ENCODE measurements around the gene SPRR2B. TPM values are rescaled to one million over a fixed set of nuclear protein-coding genes. Genes with fewer than 3 reads are reported as not detected.

Gene SPRR2B
- total and polyA plus RNA-seq, 2 experiments from 2014 or later, result not detected

- no peaks in the 10 kb centered on the region for H3K79me2 ChIP-seq
- no peak overlapping the region for H2AFZ ChIP-seq
- H4K20me1 ChIP-seq (ENCODE audit: insufficient read depth, poor library complexity, severe bottlenecking), result no peaks in the 10 kb centered on the region
- H3K4me2 ChIP-seq, result no peak overlapping the region
- no peaks in the 10 kb centered on the region for H3K36me3 ChIP-seq (replicated peaks; ENCODE audit: insufficient read depth, low read depth)
- no peak overlapping the region for H3K27ac ChIP-seq
- 58% methylated on average over 5 of the region's 5 CpGs for WGBS (ENCODE audit: low lambda C conversion rate, missing lambda C conversion rate)
- DNase-seq (ENCODE audit: low spot score), result no peak
- no peaks in the 10 kb centered on the region for H3K9me2 ChIP-seq (replicated peaks; ENCODE audit: insufficient read depth)
- TF ChIP-seq, protein P1, sequence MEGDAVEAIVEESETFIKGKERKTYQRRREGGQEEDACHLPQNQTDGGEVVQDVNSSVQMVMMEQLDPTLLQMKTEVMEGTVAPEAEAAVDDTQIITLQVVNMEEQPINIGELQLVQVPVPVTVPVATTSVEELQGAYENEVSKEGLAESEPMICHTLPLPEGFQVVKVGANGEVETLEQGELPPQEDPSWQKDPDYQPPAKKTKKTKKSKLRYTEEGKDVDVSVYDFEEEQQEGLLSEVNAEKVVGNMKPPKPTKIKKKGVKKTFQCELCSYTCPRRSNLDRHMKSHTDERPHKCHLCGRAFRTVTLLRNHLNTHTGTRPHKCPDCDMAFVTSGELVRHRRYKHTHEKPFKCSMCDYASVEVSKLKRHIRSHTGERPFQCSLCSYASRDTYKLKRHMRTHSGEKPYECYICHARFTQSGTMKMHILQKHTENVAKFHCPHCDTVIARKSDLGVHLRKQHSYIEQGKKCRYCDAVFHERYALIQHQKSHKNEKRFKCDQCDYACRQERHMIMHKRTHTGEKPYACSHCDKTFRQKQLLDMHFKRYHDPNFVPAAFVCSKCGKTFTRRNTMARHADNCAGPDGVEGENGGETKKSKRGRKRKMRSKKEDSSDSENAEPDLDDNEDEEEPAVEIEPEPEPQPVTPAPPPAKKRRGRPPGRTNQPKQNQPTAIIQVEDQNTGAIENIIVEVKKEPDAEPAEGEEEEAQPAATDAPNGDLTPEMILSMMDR (IDR thresholded peaks at IDR 0.05; ENCODE audit: poor library complexity), result no peak
- TF ChIP-seq EZH2phosphoT487 (IDR thresholded peaks at IDR 0.05; ENCODE audit: low read depth, severe bottlenecking, unreplicated experiment), result no peak
- no peak for TF ChIP-seq EZH2 (IDR thresholded peaks at IDR 0.05; ENCODE audit: borderline replicate concordance)
- H3K4me3 ChIP-seq, result no peak overlapping the region
- no peaks in the 10 kb centered on the region for H3K27me3 ChIP-seq
- no peaks in the 10 kb centered on the region for H3K9me3 ChIP-seq (ENCODE audit: low read depth)
- no peaks in the 10 kb centered on the region for H3K4me1 ChIP-seq (ENCODE audit: insufficient read depth)
These were observed 1.7 kb upstream of the SPRR2B start for GRCh38 chr1:153072806-153073726.

GRCh38 chr1:153070243-153070642, 1.2 kb downstream of the SPRR2B start:
- WGBS (ENCODE audit: low lambda C conversion rate, missing lambda C conversion rate), result 30% methylated on average over 2 of the region's 2 CpGs
- H3K9me3 ChIP-seq (ENCODE audit: low read depth), result no peaks in the 10 kb centered on the region
- TF ChIP-seq EZH2phosphoT487 (IDR thresholded peaks at IDR 0.05; ENCODE audit: low read depth, severe bottlenecking, unreplicated experiment) (no peak), EZH2 (IDR thresholded peaks at IDR 0.05; ENCODE audit: borderline replicate concordance) (no peak)
- TF ChIP-seq, protein P1 (IDR thresholded peaks at IDR 0.05; ENCODE audit: poor library complexity), result no peak
- H4K20me1 ChIP-seq (ENCODE audit: insufficient read depth, poor library complexity, severe bottlenecking), result no peaks in the 10 kb centered on the region
- H3K27me3 ChIP-seq, result no peaks in the 10 kb centered on the region
- no peak overlapping the region for H3K4me3 ChIP-seq
- no peaks in the 10 kb centered on the region for H3K4me1 ChIP-seq (ENCODE audit: insufficient read depth)
- H3K79me2 ChIP-seq, result no peaks in the 10 kb centered on the region
- no peak overlapping the region for H3K27ac ChIP-seq
- no peak for DNase-seq (ENCODE audit: low spot score)
- H2AFZ ChIP-seq, result no peak overlapping the region
- H3K4me2 ChIP-seq, result no peak overlapping the region
- no peaks in the 10 kb centered on the region for H3K36me3 ChIP-seq (replicated peaks; ENCODE audit: insufficient read depth, low read depth)
- no peaks in the 10 kb centered on the region for H3K9me2 ChIP-seq (replicated peaks; ENCODE audit: insufficient read depth)

DNA sequence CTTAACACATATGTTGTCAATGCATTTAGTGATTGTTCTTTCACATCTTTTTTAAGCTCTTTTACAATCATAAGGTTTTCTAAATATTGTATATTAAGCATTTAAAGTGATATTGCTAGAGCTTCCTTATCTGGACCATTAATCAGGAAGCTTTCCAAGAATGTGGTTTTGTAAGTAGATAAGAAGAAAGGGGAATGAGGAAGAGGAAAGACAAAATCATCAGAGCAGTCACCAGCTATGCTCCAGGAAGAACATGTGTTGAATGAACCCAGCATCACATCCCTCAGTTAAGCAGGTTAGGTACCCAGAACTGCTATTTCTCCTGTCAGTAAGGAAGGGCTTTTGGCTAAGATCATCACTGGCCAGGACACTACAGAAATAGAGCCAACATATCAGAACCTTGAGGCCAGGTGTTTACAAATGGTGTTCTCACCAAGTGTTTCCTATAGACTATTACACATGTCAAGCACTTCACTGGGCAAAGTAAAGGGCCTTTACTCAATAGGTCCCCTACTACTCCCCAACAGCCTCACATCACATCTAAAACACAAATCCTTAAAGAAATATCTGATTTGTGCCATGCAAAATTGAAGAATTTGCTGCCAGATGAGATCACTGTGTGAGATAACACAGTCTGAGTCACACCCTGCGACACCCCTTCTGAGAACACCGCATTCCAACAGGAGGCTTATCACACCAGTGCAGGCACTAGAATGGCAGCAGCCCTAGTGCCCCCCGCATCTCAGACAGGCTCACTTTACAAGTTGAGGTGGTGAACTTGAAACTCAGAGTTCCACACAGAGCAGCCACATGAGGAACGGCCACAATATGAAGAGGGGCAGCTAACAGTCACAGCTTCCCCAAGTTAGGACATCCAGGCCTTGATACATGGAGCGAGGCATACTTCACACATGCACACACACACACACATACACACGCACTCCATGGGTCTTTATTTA, 12.3 kb downstream of the SPRR2B start:
- TF ChIP-seq, protein P1 (IDR thresholded peaks at IDR 0.05; ENCODE audit: poor library complexity), result no peak
- TF ChIP-seq EZH2 (IDR thresholded peaks at IDR 0.05; ENCODE audit: borderline replicate concordance) (no peak), EZH2phosphoT487 (IDR thresholded peaks at IDR 0.05; ENCODE audit: low read depth, severe bottlenecking, unreplicated experiment) (no peak)
- Histone ChIP-seq H4K20me1 (ENCODE audit: insufficient read depth, poor library complexity, severe bottlenecking) (no peaks in the 10 kb centered on the region), H3K9me2 (replicated peaks; ENCODE audit: insufficient read depth) (no peaks in the 10 kb centered on the region), H2AFZ (no peak overlapping the region), H3K4me1 (ENCODE audit: insufficient read depth) (no peaks in the 10 kb centered on the region), H3K9me3 (ENCODE audit: low read depth) (no peaks in the 10 kb centered on the region), H3K4me3 (no peak overlapping the region), H3K36me3 (replicated peaks; ENCODE audit: insufficient read depth, low read depth) (no peaks in the 10 kb centered on the region), H3K27ac (no peak overlapping the region), H3K27me3 (no peaks in the 10 kb centered on the region), H3K4me2 (no peak overlapping the region), H3K79me2 (no peaks in the 10 kb centered on the region)
- WGBS (ENCODE audit: low lambda C conversion rate, missing lambda C conversion rate), result 62% methylated on average over 6 of the region's 6 CpGs
- DNase-seq (ENCODE audit: low spot score), result no peak

Data from hepatocyte (in vitro differentiated cells).